C1 segment of cervical spinal cord (tissue), 14 donors: ENCODE measurements around the gene ANKRD29.
"Not testable (repeated sequence)": the region's sequence is repeated elsewhere in the genome, so short reads cannot be mapped to it uniquely, and the experiment has no call there.

ENCODE experiments used
- DNase-seq, 14 donors: peaks; one replicate each; lab custom pipeline; 2025; lab: John Stamatoyannopoulos, UW

The ANKRD29 gene

DNA sequence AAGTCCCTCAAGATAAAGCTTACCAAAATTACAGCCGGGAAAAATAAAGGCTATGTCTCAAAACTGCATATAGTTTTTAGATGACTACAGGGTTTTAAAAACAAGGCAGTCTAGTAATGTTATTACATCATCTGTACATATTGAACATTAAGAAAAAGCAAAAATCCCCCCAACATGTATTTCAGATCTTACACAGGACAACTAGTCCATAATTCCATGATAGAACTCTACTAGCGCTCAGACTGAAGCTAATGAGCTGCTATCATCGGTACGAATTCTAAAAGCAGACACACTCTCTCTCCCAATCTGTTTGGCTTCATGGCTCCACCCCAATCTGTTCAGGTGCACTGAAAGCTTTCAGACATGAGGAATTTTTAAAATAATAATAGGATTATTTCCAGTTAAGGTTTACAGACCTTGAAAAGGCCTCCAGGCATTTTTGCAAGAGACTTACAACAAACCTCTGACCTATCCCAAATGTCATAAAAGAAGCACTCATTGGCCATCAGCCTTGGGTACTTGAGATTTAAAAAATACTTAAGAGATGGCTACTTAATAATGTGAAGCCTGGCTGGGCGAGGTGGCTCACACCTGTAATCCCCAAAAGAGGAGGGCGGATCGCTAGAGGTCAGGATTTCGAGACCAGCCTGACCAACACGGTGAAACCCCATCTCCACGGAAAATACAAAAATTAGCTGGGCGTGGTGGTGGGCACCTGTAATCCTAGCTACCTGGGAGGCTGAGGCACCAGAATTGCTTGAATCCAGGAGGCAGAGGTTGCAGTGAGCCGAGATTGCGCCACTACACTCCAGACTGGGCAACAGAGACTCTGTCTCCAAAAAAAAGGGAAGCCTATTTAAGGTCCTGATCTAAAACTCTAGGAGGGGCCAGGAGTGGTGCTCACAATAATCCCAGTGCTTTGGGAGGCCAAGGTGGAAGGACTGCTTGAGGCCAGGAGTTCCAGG, 78.4 kb downstream of the ANKRD29 start:
- DNase-seq, result peak in 1 of 14 donors; percentile 20

DNA sequence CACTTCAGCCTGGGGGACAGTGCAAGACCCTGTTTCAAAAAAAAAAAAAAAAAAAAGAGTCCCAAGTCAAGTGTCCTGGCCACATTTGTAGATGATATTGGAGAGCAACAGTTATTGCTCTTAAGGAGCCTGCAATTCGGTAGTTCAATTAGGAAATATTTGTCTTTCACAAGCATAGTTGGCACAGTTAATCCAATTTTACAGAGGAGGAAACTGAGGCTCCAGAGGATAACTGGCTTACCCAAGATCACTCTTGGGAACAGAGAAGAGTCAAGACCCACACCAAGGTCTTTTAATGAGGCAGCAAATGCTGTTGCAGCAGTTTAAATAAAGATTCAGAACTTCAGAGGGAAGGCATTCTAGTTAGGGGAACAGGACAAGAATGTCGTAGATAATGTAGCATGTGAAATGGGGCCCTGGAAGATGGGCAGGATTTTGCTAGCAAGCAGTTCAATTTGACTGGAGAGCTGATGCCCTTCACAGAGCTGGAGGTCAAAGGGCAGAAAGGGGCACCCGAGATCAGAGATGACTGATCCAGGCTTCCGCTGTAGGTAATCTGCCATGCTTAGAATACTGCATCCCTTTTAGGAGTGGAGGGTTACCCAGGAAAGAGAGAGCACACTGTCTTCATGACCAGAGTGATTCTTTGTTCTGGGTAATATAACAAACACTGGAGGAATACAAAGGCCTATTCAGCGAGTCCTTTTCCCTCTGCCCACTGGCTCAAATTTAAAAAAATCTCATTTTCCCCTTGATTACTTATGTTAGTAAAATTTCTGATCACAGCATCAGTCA, 79.4 kb downstream of the ANKRD29 start:
- DNase-seq, result peak in 8 of 14 donors; percentile 23 to 54 (median 41)

DNA sequence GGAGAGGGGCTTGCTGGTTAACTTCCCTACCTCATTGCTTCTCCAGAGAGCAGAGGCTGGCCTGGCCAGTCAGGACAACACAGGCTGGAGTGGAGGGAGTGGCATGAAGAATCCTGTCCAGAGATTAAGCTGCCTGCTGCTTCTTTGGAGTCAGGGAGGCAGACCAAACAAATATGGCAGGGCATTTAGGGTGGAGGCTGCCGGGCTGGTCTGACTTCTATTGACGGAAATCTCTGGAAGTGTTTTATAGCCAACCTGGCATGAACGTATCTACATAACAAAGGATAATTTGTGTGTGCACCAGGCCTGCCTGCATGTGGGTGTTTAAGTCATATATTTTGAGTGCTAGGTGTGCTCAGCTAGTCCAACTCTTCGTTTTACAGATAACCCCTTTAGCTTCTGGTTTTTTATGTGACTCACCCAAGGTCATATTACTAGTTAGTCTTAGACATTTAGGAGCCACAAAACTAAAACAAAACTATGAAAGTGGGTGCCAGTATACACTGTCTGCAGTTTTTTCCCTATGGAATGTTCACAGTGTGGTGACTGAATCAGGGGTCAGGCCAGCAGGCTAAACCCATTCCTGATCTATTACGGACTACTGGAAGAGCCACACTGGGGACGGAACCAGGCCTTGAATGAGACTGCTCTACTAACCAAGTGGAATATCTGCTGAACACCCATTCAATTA, 81.9 kb downstream of the ANKRD29 start:
- DNase-seq, result no peak

DNA sequence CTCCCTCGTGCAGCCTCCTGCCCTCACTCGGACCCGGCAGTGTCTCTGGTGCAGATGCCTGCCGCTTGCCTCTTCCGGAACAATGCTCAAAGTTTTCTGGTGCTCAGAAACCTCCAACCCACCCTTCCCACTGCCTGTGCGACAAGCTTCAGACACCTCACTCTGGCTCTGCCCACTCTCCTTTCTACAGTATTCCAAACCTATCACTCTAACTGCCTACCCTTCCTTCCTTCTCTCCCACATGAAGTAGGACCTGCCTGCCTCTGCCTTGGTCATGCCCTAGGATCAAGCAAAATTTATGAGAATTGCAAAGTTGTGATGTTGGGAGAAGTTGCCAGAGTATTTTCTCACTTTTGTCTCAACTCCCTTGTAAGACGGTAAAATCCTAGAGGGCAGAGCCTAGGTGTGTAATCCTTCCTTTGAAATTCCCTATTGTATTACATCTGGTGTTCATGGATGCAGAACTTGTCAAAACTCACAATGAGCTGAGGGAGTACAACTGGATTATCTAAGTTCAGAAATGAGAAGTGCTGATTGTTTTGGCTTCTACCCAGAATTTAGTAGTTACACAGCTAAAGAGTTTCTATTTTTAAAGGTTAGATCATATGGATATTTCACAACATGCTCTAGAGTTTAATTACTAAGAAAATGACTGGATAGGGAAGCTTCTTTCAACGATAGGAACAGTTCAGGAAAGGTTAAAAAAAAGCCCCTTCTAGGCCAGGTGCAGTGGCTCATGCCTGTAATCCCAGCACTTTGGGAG, 83.6 kb downstream of the ANKRD29 start:
- no peak for DNase-seq

DNA sequence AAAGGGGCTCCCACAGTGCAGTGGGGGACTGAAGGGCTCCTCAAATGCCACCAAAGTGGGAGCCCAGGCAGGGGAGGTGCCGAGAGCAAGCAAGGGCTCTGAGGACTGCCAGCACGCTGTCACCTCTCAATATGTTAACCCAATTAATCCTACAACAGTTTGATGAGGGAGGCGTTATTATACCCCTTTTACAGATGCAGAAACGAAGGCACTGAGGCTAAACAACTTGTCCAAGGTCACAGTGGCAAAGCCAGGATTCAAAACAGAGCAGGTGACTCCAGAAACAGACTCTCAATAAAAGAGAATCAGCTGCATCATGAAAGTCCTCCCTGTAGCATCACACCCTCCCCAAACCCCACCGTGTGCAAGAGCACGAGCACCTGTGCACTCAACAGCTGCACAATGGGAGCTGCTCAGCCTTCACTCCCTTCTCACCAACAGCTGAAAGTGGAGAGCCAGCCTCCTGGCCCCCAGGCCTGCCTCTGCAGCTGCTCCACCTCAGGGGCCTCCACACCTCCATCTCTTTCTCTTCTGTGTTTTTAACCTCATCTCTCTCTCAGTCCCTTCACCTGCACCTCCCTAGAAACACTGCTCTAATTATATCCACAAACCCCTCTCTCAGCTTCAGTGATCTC, 84.5 kb downstream of the ANKRD29 start:
- DNase-seq, result no peak

DNA sequence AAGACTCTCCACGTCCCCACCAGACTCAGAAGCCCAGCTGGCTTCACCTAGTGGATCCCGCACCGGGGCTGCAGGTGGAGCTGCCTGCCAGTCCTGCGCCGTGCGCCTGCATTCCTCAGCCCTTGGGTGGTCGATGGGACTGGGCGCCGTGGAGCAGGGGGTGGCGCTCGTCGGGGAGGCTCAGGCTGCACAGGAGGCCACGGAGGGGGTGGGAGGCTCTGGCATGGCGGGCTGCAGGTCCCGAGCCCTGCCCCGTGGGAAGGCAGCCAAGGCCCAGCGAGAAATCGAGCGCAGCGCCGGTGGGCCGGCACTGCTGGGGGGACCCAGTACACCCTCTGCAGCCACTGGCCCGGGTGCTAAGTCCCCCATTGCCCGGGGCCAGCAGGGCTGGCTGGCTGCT, 85.2 kb downstream of the ANKRD29 start:
- not testable (repeated sequence) for DNase-seq

DNA sequence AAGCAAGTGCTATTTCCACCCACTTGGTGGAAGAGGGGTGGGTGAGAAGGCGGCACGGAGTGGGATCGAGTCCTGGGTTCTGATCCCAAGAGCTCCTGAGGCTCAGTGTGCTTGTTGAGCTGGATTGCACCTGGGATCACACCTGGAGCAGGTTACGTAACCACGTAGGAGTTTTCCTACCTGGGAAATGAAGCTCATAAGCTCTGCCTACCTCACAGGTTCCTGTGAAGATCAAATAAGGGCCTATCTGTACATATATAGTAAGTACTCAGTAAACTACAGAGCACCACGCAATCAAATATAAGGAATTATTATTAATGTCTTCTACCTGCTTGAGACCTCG, 87.4 kb downstream of the ANKRD29 start:
- DNase-seq, result no peak

DNA sequence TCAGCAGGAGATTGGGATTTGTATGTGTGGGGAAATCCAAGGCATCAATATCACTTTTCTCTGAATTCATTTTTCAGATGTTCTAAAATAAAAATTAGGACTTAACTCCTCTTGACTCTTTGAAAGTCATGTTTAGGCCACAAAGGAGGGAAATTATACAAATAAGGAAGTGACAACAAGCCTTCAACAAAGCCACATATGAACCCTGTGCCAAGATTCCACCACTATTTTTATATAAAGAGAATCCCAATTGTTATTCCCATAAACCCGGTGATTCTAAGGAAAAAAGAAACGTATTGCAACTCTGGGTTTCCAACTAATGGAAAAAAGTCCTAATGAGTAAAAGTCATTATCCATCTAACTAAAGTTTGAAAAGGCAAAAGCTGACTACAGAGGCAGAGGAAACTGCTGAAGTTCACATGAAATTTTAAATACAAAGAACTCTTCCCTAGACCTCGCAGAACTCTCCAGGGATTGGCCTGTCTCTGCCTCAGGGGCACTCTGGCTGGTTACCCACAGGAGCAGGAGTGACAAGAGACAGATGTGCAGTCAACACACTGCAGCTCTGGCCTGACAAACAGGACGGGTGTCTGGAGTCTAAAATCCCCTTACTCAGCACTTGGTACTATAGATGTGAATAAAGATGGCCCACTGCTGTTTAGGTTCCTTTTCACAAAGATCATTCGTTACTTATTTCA, 88.0 kb downstream of the ANKRD29 start:
- no peak for DNase-seq

DNA sequence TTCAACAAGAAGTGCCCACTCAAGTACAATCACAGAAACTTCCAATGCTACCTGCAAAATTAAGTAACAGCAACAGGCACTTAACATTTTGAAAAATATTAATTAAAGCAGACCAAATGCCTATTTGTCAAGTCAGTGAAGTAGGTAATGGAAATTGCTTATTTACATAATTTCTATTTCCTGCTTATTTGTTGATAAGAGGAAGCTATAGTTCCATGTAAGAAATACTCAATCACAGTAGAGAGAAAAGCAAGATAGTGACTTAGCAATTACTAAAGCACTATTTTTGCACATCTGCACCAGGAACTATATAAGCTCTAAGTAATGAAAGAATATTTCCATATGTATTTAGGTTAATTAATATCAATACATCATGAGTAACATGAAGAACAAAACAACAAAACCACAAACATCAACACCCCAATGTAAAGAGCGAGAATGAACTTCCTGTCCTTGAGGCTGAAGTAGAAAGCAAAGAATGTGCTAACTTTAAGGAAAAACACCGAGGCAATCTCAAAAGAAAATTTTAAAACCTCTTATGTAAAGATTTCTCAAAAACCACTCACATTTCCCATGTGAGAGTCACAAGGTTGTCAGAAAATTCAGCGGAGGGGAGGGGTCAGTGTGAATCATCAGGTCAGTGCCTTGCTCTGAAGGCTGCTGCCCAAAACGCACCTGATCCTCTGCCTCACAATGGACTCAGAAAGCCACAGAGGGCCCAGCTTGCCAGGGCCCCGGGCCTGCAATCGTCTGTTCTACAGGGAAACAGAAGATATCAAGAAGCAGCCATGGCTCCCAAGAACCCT, 88.9 kb downstream of the ANKRD29 start:
- peak in 2 of 14 donors; percentile 20 to 64 for DNase-seq

DNA sequence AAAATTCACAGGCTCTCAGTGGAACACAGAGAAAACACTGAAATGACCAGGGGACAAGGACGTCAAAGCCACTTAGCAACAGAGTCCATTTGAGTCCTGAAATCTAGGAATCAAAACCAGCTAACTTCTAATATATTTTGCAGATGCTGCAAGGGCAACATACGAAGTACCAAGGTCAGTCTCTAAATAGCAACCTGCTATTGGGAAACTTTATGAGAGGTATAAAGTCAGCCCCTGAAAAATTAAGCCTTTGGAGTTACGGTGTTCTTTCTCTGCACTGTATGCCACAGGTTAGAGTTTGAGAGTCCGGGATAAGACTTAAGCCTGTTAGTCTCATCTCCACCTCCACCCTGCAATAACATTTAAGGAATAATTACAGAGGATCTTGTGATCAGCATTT, 89.7 kb downstream of the ANKRD29 start:
- no peak for DNase-seq

DNA sequence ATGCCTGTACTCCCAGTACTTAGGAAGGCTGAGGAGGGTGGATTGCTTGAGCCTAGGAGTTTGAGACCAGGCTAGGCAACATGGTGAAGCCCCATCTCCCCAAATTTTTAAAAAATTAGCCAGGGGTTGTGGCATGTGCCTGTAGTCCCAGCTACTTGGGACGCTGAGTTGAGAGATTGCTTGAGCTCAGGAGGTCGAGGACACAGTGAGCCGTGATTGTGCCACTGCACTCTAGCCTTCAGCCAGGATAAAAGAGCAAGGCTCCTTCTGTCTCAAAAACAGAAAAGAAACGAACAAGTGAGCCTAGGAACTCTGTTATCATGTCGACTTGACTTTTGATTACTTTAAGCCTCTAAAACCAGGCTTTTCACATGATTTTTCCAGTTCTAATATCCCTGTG, 90.1 kb downstream of the ANKRD29 start:
- no peak for DNase-seq

DNA sequence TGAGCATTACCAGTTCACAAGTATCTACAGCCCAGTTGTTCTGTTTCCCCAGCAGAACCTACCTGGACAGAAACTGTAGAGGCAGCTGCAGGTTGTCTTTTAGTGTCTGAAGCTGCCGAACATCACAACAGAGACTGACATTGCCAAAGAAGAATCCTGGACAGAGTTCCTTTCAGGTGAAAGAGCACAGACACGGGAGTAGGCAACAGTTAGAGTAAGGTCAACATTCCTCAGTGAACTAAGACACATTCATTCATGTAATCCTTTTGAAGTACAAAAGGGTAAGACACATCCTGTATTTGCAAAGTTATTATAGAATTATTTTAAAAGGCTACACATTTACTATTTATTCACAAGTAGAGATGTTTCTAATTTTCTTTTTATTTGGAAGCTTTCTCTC, 90.7 kb downstream of the ANKRD29 start:
- no peak for DNase-seq

DNA sequence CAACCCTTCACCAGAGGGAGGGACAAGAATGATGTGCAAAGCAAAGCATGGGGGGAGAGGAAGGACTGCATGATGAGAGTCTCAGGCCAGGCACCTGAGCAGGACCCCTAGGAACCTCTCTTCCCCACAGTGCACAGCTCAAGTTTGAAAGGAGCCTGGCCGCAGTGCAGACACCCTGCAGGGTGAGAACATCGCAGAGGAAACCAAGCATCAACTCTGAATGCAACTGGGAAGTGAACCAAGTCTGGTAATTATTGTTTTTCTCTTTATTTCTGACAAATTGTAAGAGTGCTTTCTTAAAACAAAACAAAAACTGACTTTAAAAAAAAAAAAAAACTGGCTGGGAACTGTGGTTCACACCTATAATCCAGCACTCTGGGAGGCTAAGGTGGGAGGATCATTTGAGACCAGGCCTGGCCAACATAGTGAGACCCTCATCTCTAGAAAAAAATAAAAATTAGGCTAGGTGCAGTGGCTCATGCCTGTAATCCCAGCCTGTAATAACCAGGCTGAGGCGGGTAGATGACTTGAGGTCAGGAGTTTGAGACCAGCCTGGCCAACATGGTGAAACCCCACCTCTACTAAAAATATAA, 91.7 kb downstream of the ANKRD29 start:
- no peak for DNase-seq

DNA sequence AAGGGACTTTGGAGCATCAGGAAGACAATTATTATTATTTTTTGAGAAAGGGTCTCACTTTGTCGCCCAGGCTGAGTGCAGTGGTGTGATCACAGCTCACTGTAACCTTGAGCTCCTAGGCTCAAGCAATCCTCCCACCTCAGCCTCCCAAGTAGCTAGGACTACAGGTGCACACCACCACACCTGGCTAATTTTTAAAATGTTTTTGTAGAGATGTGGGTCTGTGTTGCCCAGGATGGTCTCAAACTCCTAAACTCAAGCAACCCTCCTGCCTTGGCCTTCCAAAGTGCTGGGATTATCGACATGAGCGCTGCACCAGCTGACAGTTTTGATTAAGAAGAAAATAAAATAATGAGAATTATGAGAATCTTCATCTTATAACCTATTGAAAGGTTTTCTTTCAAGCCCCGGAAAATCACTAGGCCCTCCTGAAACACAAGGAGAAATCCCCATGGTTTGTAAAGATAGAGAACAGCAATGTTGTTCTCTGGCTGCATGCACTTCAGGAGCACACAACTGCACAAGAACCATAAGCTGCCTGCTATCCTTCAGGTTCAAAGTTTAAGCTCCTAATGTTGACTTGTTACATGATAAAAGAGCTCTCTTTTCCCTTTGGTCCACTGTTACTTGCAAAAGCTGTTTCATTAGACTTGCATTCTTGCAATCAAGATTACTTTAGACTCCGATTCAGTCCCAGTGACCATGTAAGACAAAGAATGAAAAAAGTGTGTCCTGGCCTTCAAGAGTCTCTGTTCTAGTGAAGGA, 93.2 kb downstream of the ANKRD29 start:
- DNase-seq, result no peak

DNA sequence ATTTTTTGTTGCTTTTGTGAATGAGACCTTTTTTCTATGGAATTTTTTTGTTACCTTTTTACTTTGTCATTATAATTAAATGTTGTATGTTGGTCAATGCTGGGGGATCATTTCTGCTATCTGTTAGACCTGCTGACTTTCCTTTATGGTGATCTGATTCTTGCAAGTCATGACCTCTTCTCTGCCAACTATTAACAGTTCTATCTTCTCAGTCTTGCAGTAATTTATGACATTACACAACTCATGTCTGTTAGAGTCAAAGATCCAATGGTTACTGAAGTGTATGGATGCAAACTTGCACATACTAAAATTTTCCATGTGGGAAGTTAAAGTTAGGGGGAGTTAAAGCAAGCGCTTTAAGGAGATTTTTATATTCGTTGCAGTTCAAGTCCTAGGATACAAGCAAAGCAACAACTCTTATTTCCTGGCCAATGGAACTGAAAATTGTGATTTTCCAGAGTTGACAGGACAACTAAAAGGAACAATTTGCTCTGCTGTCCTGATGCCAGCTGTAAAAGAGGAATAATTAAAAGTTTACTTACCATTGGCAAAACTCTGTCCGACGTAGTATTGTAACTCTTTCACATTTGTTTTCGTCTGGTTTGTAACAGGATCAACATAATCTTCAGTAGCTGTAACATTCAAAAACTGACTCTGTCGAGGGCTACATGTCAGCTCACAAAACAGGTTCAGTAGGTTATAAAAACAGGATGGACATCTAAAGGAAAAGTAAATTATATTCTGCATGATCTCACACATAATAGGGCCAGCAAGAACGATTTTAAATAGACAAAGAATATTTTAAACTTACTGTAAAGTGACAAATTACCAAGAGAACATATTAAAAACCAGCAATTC, 94.2 kb downstream of the ANKRD29 start:
- DNase-seq, result no peak

DNA sequence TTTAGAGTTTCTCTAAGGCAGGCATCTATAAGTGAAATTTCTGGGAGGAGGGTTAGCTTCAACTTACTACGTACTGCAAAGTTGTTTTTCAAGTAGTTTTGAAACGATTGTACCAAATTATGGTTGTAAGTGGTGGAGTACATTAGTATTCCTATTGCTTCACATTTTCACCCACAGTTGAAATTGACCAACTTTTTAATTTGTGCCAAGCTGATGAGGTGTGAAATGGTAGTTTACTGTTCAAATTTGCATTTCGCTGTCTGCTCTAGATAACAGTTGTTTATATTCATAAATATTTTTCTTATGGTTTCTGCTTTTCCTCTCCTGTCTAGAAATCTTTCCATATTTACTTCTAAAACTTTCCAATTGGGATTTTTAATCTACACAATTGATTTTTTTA, 95.0 kb downstream of the ANKRD29 start:
- DNase-seq, result no peak

DNA sequence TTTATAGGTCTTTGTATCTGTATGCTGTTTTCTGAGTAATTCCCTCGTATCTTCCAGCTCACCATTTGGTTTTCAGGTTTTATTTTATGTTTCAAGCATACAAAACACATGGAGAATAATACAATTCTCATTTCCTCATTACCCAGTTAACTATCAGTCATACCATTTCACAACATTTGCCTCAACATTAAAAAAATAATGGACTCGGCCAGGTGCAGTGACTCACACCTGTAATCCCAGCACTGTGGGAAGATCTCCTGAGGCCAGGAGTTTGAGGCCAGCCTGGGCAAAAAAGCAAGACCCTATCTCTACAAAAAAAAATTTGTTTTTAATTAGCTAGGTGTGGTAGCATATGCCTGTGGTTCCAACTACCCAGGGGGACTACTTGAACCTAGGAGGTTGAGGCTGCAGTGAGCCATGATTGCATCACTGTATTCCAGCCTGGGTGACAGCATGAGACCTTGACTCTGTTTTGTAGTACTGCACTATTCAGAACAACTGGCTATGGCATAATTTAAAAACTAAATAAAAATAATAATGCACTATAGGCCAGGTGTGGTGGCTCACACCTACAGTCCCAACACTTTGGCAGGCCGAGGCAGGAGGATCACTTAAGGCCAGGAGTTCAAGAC, 96.7 kb downstream of the ANKRD29 start:
- DNase-seq, result no peak
